LNCaP clone FGC (cell line): ENCODE results near the gene GPR173.

Experiments used
- DNase-seq: peaks from one replicate; pipeline ENCODE4 v3.0.0-alpha.2; 2011; ENCODE audit warnings: low read depth
- H3K4me3 ChIP-seq: 2 replicates; pipeline ENCODE4 v1.5.1; 2011; ENCODE audit warnings: mild to moderate bottlenecking, low read depth, low read length, control low read depth
- CTCF ChIP-seq: IDR thresholded peaks from 2 replicates; pipeline ENCODE4 v1.5.1; 2012; ENCODE audit warnings: mild to moderate bottlenecking; ENCODE audit not compliant: control insufficient read depth, insufficient read depth; ENCODE audit errors: extremely low read depth

The GPR173 gene

DNA sequence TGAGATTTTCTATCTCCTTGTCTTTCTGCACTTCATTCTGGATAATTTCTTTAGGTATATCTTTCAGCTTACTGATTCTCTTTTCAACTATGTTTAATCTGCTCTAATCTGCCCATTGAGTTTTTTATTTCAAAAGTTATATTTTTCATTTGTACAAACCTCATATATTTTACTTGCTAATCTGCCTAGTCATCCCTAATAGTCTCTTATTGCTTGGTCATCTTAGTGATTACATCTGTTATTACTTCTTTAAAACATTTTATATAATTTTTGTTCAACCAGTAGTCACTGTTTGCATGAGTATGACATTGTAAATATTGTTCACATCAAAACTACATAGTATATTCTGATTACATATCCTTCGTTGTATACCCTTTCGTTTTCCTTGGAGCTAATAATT lies 77.8 kb downstream of the GPR173 start:
- DNase-seq = no peak
- H3K4me3 ChIP-seq = no peak overlapping the region
- TF ChIP-seq CTCF = no peak

GRCh38 chrX:53128097-53128749 lies 79.6 kb downstream of the GPR173 start:
- DNase-seq = no peak
- TF ChIP-seq CTCF = no peak
- no peak overlapping the region for H3K4me3 ChIP-seq
